22Rv1 (cell line): ENCODE results near the gene HNRNPR.
"Not testable (repeated sequence)": the region's sequence is repeated elsewhere in the genome, so short reads cannot be mapped to it uniquely, and the experiment has no call there.

ENCODE experiments used
- H3K27ac ChIP-seq: fragments of 450-650 bp; 2 replicates; pipeline ENCODE4 v1.5.1; 2017
- CTCF ChIP-seq: fragments of 450-650 bp; IDR thresholded peaks from 2 replicates; pipeline ENCODE4 v1.5.1; 2017; ENCODE audit warnings: mild to moderate bottlenecking
- ZFX ChIP-seq: fragments of 450-650 bp; IDR thresholded peaks from 2 replicates; pipeline ENCODE4 v1.6.1; 2017; ENCODE audit warnings: antibody characterized with exemption, borderline replicate concordance

Gene HNRNPR

GRCh38 chr1:23263380-23263887 lies 80.7 kb downstream of the HNRNPR start:
- no peak overlapping the region for H3K27ac ChIP-seq
- TF ChIP-seq CTCF, result no peak
- TF ChIP-seq ZFX, result no peak

- H3K27ac ChIP-seq, result not testable (repeated sequence)
These were observed 86.0 kb downstream of the HNRNPR start for GRCh38 chr1:23258082-23258481.

- not testable (repeated sequence) for H3K27ac ChIP-seq
These were observed 86.7 kb downstream of the HNRNPR start for GRCh38 chr1:23257371-23257770.
